COLO668 (cell line): Measurements from ENCODE around the gene C3.
"Not testable (repeated sequence)": the region's sequence is repeated elsewhere in the genome, so short reads cannot be mapped to it uniquely, and the experiment has no call there.

Experiments used
- DNase-seq: peaks from one replicate; lab custom pipeline; 2025; ENCODE audit not compliant: unreplicated experiment; lab: John Stamatoyannopoulos, UW

Gene C3

DNA sequence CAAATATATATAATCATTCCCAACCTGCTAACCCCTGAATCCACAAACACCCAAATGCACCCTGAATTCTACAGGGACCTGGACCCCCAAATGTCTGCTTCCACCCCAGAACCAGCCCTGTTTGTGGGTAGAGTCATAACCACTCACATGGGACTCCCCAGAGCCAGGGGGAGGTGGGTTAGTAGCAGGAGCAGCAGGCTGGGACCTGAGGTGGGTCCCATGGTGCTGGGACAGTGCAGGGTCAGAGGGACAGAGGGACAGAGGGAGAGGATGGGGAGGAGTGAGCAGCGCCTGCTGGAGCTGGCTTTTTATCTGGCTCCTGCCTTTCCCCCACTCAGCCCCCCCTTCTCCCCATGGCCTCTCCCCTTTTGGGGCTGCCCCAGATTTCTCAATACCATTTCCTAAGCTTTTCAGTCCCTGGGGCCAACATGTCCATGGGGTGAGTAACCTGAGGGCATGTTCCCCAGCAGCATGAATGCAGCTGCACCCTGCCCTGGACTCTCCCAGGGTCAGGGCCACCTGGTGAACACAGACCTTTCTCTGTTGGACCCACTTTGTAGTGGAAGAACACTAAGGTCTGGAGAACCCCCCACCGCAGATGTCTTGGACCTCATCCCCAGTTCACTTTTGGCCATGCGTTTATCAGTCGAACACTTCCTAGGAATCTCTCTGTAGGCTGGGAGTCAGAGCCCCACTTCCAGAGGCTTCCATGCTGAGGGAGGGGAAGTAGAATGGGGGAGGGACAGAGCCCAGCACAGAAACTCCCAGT, at the start of gene C3:
Gene C3 (minus strand): TSS at position 282 of the 769 bp plus-strand sequence. CDS start 61 bp downstream, at position 221.
- DNase-seq, result no peak

DNA sequence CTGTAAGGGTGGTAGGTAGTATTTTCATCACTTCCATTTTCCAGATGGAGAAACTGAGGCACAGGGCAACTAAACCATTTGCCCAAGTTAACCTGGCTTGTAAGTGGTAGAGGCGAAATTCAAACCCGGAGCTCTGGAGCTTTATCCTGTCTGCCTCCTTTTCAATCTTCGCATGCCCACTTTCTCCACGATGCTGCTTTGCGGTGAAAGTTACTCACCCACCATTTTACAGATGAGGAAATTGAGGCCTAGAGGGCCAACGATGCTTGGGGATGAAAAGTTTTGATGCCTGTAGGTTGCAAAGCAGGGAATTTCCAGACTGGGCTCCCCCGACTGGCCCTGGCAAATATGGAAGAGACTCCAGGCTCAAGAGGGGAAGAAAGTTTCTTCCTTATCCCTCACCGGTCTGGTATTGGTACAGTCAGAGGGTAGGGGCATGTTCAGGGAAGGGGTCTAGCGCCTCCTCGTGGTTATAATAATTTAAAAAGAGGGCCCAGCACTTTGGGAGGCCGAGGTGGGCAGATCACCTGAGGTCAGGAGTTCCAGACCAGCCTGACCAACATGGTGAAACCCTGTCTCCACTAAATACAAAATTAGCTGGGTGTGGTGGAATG, 48.7 kb upstream of the C3 start:
- no peak for DNase-seq

DNA sequence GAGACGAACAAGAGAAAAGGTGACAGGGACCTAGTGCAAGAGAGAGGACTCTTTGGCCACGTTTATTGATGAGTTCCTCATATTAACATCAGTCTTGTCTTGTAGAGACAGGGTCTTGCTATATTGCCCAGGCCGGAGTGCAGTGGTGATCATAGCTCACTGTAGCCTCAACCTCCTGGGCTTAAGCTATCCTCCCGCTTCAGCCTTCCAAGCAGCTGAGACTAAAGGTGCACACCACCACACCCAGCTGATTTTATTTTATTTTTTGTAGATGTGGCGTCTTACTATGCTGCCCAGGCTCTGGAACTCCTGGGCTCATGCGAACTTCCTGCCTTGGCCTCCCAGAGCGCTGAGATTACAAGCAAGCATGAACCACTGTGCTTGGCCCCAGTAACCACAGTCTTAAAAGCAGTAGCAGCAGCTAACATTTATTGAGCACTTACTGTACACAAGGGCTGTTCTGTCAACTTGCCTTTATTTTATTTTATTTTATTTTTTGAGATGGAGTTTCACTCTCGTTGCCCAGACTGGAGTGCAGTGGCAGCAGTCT, 47.9 kb upstream of the C3 start:
- DNase-seq, result no peak

DNA sequence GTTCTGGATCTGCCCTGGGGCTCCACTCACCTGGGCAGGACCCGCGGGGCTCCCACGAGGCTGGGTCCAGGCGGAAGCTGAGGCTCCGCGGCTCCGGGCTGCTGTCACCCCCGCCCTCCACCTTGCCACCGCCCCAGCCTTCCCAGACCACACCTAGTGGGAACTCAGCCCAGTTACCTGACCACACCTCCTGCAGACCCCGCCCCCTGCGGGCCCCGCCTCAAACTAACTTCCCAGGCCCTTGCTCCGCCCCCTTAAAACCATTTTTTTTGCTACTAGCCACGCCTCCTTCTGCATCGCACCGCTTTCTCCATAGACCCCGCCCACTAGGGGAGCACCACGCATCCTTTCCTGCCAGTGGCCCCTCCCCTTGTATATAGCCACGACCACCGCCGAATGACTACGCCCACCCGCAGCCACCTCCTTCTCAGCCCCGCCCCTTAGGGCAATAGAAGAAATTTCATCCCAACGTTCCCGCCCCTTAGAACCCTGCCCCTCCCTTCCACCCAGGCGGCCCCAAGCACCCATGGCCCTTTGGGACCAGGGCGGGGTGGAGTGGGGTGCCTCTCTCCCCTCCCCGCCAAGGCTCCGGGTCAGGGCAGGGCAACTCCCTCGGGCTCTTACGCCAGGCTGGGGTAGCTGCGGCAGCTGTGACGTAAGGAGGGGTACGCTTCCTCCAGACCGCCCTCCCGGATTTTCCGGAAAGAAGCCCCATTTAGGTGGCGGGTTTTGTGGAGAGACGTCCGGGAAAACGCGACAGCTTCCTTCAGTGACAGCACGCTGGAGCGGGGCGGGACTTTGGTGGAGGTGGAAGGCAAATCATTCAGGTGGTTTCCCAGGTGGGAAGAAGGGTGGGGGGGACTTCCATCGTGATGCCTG, 47.1 kb upstream of the C3 start, which contains the start of gene SH2D3A:
Gene SH2D3A (minus strand): TSS at position 79 of the 879 bp plus-strand sequence. CDS start 3,687 bp downstream, outside the sequence.
- peak; percentile 92 for DNase-seq

DNA sequence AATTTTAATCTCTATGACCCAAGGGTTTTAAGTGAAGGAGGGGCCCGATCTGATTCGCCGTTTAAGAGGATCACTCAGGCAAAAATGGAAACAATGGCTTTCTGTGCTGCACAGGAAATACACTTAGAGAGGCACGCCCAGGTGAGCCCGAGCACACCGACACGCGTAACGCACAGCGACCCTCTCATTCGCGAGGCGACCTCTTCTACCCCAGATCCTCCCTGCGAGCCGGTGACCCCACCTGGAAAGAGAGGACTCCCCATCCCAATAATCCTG, 46.6 kb upstream of the C3 start:
- DNase-seq, result no peak

DNA sequence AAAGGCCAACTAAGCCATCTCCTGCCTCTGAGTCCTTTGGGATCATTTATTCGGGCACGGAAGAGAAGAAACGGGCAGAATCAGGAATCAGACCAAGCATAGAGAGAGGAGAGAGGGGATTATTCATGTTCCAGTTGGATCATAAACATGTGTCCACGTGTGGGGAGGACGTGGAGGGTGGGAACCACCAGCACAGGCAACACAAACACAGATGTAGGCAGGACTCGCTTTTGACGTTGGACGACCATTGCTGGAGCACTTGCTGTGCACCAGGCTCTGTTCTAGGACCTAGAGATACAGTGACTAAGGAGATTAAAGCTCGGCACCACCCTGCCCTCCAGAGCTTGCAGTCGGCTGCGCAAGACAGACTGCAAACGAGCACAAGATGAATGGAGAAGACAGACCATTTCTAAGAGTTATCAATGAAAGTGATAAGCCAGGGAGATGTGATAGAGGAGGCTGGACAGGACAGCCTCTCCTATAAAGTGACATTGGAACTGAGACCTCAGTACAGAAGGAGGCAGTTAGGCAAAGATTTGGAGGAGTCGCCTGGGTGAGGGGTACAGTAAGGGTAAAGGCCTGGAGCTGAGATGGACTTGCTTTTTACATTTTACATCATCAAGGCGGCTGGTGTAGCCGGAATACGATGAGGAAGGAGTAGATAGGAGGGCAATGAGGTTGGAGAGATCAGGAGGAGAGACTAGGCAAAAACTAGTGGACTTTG, 46.1 kb upstream of the C3 start:
- DNase-seq, result no peak

DNA sequence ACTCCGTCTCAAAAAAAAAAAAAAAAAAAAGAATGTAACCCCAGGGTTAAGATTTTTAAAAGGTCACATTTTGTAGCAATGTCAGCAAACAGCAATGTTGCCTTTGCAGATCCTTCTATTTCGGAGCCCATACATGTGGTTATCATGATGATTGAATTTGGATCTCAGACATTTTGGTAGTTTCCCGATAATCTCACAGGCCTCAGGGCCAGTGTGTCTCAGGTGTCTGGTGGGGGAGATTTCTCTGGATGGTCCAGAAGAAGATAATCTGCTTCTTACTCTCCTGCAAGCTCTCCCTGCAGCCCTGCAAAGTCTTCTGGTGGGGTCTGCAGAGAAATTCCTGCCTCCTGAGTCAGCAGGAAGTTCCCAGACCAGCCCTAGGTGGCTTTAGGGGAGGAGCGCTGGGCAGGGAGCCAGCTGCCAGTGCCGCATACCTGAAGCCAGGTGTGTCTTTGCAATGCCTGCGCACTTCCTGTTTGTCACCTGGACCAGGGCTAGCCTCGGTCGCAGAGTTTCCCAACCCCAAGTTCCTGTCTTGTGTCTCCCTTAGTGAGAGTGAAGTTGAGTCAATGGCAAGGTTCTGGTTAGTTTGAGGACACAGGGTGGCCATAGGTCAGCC, 45.4 kb upstream of the C3 start:
- DNase-seq, result peak; percentile 87

DNA sequence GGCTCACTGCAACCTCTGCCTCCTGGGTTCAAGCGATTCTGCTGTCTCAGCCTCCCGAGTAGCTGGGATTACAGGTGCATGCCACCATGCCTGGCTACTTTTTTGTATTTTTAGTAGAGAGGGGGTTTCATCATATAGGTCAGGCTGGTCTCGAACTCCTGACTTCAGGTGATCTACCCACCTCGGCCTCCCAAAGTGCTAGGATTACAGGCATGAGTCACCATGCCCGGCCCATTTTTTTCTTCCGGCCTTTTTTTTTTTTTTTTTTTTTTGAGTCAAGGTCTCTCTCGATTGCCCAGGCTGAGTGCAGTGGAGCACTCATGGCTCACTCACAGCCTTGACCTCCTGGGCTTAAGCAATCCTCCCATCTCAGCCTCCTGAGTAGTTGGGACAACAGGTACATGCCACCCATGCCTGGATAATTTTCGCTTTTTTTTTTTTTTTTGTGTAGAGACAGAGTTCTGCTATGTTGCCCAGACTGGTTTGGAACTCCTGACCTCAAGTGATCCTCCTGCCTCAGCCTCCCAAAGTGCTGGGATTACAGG, 41.9 kb upstream of the C3 start:
- not testable (repeated sequence) for DNase-seq

DNA sequence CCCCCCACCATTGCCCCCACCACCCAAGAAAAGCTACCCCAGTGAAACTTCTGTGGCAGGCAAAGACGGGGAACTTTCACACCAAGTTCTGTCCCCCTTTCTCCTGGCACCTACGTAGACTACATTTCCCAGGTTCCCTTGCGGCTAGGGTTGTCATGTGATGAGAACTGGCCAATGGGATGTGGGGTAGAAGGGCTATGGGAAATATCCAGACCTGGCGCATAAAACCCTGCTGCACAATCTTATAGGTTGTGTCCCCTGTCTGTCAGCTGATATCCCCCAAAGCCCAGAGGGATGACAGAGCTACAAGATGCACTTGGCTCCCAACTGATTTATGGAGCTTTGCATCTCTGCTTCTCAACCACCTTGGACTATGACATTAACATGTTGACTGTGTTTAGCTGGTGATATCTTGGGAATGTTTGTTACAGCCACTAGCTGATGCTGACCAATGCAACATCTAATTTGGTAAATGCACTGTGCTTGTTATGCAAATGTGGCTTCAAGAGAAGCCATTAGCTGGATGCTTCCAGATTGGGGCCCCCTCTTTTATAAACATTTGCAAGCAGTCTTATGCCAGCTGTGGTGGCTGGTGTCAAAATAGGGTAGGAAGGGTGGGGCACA, 40.7 kb upstream of the C3 start:
- DNase-seq, result no peak

DNA sequence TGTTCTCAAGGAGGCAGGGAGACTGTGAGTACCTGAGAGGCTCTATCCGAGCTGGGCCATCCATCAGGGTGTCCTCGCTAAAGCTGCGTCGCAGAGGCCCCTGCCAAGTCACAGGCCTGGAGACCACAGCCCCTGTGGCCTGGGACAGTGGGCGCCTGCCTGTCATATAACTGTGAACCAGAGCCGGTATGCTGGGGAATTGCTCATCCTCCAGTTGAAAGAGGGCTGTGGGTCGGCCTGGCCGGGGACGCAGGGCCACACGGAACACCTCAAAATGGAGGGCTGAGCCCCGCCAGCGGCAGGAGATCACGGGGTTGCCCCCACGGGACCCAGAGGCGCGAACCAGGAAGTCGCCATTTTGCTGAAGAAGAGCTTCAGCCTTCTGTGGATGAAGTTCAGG, 40.2 kb upstream of the C3 start:
- DNase-seq, result no peak

DNA sequence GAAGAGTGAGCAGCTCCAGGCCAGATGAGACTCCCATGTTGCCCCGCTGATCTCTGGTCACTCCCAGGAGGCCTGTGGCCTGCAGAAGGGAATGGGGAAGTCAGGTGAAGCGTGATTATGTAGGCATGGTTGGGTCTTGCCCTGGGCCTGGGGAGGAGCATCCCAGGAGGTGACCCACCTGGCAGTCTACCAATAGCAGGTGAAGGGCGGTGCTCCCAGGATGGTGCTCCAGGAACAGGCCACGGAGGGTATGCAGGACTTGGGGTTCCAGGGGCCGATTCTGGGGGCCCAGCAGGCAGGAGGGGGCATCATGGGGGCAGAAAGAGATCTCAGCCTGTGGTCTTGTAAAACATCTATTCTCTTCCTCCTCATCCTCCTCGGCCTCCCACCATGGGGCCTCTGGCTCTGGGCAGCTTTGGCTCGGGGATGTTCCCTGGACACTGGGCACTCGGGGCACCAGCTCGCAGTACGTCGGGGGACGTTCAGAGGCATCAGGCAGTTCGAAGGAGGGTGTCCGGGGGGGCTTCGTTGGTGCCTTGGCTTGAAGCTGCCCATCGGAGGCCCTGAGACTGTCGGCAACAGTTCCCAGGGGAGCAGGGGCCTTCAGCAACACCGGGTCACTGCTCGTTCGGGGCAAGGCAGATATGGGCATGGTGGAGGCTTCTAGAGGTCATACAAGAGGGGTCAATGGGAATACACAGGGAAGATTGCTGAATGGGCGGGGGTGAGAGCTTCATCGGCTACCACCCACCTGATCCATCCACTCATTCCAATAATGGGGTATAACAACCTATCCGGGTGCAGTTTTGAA, 34.4 kb upstream of the C3 start:
- DNase-seq, result no peak

DNA sequence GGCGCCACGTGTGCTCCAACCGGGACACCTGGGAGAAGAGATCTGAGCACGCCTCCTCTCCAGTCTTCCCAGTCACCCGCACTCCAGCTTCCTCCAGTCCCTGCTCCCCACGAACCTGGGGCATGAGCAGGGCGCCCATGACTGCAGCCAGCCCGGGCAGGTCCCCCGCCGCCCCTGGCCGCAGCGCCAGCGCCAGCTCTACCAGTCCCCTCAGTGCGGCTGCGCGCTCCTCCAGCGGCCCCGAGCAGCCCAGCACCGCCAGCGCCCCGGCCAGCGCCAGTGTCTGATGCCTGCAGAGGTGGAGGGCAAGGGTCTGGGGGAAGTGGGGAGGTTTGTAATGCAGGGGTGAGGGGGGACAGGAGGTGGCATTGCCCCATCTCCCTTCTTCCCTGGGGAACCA, 33.7 kb upstream of the C3 start:
- no peak for DNase-seq

DNA sequence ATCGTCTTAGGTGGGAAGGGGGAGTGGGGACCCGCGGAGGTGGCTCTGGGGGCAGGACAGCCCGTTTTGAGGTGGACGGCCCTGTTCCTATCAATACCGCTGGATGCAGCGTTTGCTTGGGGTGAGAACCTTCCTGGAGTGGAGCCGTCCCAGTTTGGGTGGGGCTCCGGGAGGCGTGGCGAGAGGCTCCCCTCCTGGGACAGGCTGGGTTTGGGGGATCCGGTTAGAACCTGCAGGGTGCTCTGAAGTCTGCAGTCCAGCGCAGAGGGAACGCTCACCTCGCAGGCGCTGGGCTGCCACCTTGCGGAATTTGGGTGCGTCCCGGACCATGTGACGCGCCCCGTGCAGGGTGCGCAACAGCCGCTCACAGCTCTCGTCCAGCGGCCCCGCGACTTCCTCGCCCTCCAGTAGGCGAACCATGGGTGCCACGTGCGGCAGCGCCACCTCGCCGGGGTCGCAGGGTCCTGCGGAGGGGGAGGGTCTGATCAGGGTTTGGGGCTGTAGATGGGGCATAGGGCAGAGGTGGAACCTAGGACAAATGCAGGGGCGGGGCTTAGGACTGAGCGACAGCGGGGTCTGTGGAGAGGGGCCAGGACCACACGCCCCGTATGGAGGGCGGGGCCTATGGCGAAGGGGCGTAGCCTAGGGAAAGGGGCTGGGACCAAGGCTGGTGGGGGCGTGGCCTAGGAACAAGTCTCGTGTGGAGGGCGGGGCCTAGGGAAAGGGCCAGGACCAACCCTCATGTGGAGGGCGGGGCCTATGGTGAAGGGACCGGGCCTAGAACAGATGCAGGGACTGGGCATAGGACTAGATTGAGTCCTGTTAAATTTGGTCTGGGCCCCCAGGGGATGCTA, 33.0 kb upstream of the C3 start:
- DNase-seq, result peak; percentile 33

DNA sequence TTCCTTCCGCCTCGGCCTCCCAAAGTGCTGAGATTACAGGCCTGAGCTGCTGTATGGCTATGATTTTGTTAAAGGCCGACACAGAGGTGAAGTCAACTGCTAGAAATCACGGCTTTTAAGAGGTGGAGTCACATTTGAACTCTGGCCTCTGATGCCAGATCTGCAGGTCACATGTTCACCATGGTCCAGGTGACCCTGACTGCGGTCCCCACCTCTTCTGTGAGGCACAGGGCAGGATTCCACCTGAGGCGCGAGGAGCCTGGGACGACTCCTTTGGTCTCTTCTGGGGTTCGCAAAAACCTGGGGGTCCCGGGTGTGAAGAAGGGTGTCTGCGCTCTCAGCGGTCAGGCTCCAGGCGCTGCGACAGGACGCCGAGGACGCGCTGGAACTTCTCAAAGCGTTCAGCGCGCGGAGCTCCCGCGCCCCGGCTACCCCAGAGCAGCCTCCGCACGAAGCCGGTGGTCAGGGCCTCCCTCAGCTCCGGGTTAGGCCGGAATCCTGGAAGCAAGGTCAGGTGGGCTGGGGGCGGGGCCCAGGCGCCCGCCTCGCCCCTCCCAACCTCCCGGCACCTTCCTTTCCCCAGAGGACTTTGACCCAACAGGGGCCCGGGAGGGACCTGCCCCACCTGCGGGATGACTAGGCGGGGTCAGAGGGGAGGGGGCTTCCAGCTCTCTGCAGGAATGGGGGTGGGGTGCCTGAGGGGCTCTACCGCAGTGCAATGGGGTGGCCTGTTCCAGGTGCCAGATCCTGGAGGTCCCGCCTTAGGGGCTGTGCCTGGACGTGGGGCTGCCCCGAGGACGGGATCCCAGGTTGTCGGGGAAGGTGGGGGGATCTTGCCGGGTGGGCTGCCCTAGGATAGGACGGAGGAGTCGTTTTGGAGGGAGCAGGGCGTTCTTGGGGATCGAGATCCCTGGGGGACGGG, 32.1 kb upstream of the C3 start:
- DNase-seq, result no peak

DNA sequence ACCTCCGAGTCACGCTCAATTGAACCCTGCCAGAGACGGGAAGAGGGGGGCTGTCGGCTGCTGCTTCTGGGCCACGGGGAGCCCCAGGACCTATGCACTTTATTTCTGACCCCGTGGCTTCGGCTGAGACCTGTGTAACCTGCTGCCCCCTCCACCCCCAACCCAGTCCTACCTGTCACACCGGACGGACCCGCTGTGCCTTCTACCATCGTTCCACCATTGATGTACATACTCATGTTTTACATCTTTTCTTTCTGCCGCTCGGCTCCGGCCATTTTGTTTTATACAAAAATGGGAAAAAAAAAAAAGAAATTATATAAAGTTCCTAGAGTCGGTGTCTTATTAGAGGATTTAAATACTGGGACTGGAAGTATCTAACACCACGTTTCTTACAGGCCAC, 30.7 kb upstream of the C3 start:
- DNase-seq, result no peak

DNA sequence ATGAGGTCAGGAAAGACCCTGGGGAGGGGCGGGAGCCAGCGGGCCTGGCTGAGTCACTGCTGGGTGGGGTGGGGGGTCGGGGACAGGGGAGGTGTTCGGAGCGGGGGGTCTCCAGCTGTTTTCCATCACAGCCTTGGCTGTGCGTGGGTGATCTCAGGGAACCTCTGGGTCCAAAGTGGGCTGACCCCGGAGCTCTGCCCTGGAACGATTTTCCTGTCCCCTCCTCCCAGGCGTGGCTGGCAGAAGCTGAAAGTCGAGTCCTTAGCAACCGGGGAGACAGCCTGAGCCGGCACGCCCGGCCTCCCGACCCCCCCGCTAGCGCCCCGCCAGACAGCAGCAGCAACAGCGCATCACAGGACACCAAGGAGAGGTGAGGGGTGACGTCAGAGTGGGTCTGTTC, 29.6 kb upstream of the C3 start:
- no peak for DNase-seq

DNA sequence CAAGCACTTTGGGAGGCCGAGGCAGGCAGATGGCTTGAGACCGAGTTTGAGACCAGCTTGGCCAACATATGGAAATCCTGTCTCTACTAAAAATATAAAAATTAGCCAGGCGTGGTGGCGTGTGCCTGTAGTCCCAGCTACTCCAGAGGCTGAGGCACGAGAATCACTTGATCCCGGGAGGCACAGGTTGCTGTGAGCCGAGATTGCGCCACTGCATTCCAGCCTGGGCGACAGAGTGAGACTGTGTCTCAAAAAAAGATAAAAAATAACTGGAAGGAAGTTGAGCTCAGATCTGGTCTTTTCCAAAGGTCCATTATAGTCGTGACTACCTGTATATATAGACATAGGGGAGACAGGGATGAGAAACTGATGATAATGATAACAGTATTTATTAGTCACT, 28.1 kb upstream of the C3 start:
- DNase-seq, result not testable (repeated sequence)
